ENCODE data around the gene ZNF853.
"Not testable (repeated sequence)": the region's sequence is repeated elsewhere in the genome, so short reads cannot be mapped to it uniquely, and the experiment has no call there.

ZNF853 gene

DNA sequence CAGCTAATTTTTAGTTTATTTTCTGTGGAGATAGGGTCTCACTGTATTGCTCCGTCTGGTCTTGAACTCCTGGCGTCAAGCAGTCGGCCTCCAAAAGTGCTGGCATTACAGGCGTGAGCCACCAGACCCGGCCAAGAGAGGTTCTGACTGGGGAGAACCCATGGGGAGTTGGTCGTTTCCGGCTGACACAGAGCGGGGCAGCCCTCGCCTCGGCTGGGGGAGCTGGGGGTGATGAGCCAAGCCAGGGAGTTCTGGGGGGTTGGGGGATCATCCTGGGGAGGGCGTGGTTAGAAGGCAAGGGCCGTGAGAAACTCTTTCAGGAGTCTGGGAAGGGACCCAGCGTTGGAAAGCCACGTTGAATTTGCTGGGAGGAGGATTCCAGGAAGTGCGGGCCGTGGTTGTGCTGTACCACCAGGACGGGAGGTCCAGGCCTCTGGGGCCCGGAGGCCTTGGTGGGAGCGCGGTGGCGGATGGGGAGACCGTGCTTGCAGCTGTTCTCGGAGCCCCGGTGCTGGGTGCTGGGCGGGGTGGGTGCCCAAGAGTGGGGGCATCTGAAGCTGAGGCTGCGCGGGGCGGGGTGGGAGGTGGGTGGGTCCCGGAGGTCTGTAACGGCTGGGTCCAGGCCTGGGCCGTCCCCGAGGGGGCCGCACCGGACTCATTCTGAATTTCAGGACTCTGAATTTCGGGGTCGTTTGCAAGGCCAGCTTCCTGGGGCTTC lies 8.4 kb upstream of the ZNF853 start:
- DNase-seq (ENCODE audit: low read depth in 2 of 2): no peak

DNA sequence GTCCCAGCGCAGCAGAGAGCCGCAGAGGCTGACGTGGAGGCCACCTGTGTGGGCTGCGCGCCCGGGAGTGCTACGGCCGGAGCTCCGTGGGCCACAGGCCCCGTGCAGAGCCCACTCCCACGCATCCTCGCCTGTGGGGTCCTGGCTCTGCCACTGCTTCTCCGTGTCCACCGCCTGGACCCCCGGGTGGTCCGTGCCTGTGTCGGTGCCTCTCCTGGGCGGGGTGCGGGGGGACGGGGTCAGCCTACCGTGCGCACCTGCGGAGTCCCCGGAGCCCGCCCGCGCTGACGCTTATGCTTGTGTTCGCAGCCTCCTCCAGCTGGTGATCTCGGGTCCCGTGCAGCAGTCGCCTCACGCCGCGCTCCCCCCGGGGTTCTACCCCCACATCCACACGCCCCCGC lies 7.8 kb upstream of the ZNF853 start:
- no peak for DNase-seq (ENCODE audit: low read depth in 2 of 2)

DNA sequence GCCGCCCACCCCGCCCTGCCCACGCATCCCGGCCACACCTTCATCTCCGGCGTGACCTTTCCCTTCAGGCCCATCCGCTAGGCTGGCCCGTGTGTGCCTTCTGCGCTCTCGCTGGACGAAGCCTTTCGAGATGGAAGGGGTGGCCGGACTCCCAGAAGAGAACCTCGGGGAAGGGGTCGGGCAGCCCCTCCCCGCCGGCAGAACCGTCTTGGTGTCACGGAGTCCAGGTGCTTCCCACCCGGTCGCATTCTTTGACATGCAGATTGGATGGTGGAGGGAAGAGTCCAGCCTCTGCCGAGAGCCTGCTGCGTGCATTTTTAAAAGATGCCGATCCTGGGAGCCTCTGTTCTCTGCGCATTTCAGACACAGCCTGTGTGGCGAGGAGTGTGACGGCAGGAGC lies 7.3 kb upstream of the ZNF853 start:
- DNase-seq (ENCODE audit: low read depth in 2 of 2): no peak

DNA sequence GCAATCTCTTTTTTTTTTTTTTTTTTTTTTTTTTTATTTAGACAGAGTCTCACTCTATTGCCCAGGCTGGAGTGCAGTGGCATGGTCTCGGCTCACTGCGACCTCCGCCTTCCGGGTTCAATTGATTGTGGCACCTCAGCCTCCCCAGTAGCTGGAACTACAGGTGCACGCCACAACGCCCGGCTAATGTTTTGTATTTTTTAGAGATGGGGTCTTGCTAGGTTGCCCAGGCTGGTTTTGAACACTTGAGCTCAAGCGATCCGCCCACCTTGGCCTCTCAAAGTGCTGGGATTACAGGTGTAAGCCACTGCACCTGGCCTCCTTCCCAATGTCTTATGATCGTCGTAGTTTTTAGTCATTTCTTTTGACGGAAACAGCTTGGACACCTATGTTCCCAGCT lies 6.6 kb upstream of the ZNF853 start:
- DNase-seq (ENCODE audit: low read depth in 2 of 2): no peak

DNA sequence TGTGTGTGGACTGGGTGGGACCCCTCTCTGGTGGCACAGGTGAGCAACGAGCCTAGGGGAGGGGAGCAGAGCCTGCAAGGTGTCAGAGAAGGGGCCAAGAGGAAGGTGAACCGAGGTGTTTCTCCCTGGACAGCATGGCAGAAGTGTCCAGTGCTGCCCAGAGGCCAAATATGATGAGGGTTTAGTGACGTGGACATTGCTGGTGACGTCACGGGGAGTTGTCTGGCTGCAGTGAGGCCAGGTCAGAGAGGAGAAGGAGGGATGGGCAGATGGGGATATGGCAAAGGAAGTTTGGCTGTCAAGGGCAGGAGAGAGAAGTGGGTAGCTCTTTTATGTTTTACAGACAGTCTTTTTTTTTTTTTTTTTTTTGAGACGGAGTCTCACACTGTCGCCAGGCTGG lies 2.6 kb upstream of the ZNF853 start:
- no peak for DNase-seq (ENCODE audit: low read depth in 2 of 2)

DNA sequence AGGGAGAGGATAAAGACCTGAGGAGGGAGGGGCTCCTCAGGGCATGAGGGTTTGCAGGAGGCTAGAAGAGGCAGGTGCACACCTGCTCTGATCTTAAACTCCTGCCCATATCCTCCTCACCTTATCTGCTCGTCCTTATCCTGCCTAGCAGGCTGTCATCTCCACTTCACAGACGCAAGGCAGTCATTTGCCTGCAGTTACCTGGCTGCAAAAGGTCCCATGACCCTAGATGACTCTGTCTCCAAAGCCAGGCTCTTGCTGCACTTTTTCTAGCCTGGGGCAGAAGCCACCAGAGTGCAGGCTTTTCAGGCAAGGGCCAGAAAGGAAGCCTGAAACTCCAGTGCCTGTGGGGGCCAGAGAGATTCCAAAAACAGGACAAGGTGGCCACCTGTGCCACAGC lies 1.7 kb upstream of the ZNF853 start:
- no peak for DNase-seq (ENCODE audit: low read depth in 2 of 2)

DNA sequence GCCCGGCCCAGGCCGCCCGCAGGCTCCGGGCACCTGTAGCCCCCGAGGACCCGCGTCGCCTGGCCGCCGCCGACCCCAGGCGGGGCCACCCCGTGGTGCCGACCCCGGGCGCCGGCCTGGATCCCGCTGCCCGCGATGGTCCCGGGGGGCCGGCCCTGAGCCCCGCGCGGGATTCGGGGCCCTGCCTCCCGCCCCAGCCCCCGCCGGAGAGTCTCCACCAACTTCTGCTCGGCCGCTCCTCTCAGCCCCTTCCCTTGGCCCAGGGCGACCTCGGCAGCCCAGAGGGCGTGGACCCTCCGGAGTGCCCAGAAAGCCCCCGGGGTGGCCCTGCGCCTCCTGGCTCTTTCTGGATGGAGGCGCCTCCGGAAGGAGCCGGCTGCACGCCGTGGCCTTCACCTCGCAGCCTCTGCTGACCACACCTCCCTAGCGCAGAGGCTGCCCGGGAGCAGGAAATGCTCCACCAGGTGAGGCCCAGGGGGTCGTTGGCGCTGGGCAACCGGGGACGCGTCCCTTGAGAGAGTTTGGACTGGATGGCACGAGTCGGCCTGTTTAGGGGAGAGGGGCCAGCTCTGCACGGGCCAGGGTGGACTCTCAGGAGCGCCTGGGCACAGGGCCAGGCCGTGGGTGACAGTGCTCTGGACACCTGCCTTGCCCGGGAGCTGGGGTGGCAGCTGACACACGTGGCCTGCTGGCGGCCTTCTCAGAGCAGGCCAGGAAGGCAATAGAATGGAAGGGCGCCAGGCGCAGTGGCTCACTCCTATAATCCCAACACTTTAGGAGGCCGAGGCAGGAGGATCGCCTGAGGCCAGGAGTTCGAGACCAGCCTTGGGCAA lies 529 bp downstream of the ZNF853 start:
- DNase-seq (ENCODE audit: low read depth in 2 of 2): no peak

DNA sequence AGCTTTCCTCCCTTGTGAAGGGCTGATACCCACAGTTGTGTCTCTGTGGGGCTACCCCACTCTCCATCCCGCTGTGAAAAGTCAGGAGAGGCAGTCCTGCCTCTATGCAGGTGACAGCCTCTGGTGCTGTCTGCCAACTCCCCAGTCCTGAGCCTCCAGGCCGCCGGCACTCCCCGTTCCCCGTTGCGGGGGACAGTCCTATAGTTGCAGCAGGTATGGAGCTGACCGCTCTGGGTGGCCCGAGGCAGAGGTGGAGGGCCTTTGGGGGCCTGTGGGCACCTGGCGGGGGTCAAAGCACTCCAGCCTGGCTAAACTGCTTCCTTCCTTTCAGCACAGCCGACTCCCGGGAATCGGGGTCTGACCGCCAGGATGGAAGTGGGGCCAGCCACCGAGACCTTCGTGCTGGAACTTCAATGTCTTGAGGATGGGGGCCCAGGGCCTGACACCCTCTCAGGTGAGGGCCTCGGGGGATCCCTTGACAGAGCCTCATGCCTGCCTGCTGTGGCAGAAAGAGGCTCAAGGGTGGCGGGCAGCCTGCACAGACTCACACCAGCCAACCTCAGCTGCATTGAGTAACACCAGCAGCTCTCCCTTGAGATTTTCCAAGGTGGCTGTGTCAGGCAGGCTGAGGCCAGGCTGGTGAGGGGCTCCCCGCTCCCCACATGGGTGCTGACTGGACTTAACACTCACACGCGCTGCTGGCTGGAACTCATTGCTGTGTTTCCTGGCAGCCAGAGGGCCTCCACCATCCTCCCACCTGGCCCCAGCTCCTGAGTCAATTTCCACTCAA lies 1.6 kb downstream of the ZNF853 start:
- DNase-seq (ENCODE audit: low read depth in 2 of 2): no peak

DNA sequence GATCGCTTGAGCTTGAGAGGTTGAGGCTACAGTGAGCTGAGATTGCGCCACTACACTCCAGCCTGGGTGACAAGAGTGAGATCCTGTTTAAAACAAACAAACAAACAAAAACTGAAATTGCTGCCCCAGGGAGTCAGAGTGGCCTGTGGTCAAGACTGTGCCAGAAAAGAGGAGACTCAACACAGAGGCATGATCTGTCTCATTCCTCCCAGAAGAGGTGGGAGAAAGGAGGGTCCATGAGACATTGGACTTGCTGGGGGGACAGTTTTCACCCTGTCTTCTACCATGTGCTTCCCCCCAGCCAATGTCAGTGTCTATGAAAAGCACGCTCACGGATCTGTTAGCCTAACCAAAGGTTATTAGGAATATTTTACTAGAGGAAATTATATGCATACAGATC lies 3.2 kb downstream of the ZNF853 start:
- no peak for DNase-seq (ENCODE audit: low read depth in 2 of 2)

DNA sequence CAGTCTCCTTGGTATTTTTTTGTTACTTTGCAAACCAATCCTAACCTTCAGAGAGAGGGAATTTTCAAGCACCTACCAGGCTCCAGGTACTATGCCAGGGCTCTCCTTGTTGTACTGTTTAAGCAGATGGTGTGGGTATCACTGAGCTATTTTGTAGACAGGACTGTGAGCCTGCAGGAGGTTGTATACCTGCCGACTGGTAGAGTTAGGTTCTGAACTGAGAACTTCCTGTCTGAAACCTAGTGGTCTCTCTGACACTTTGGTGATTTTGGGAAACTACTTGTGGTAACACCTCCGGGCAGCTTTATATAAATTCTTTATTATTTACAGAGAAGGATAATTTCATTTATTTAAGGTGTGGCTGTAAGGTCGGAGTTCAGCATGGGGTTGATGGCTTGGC lies 4.6 kb downstream of the ZNF853 start:
- no peak for DNase-seq (ENCODE audit: low read depth in 2 of 2)

DNA sequence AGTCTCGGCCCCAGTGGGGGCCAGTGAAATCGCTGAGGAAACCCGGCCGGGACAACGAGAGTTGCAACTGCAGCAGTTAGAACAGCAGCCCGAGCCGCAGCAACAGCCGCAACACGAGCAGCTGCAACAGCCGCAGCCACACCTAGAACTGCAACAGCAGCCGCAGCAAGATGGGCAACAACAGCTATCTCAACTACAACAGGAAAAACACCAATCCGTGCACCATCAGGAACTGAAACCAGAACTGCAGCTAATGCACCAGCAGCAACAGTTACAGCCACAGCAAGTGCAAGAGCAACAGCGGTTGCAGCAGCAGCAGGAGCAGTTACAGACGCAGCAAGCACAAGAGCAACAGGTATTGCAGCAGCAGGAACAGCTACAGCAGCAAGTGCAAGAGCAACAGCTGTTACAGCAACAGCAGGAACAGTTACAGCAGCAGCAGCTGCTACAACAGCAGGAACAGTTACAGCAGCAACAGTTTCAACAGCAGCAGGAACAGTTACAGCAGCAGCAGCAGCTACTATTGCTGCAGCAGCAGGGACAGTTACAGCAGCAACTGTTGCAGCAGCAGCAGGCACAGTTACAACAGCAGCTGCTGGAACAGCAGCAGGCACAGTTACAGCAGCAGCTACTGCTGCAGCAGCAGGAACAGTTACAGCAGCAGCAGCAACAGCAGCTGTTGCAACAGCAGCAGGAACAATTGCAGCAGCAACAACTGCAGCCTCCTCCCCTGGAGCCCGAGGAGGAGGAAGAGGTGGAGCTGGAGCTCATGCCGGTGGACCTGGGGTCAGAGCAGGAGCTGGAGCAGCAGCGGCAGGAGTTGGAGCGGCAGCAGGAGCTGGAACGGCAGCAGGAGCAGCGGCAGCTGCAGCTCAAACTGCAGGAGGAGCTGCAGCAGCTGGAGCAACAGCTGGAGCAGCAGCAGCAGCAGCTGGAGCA lies 6.1 kb downstream of the ZNF853 start:
- no peak for DNase-seq (ENCODE audit: low read depth in 2 of 2)

DNA sequence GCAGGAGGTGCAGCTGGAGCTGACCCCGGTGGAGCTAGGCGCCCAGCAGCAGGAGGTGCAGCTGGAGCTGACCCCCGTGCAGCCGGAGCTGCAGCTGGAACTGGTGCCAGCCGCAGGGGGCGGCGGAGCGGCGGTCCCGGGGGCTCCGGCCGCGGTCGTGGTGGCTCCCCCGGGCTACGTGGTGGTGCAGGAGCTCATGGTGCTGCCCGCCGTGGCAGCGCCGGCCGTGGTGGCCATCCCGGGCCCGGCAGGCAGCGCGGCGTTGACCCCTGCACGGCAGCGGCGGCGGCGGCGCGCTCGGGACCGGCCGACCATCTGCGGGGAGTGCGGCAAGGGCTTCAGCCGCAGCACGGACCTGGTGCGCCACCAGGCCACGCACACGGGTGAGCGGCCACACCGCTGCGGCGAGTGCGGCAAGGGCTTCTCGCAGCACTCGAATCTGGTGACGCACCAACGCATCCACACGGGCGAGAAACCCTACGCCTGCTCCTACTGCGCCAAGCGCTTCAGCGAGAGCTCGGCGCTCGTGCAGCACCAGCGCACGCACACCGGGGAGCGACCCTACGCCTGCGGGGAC lies 6.8 kb downstream of the ZNF853 start:
- DNase-seq (ENCODE audit: low read depth in 2 of 2): no peak

DNA sequence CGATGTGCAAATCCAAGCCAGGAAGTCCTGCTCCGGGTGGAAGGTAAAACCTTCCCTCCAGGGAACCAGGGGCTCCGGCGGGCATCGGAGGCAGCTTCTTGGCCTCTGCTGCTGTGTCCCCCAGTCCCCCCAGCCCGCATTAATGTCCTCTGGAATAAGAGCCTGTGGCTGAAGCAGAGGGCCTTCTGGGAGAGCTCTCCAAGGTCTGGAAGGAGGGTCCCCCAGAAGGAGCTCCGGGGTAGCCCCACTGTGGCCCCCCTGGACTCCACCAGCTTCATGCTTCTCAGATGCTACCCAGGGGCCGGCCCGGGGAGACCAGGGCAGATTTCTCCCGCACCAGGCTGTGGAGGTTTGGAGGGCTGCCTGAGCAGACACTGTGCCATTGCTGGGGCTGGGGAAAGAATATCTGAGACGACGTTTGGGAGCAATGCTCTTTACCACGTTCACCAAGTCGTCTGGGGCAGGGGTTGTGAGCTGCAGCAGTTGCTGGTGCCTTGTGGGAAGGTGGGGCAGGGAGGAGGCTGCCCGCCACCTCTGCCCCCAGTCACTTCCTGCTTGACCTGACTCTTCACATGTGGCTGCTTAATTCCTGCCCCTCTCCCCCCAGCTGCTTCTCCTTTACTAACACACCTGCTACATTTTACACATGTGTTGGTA lies 8.3 kb downstream of the ZNF853 start:
- DNase-seq (ENCODE audit: low read depth in 2 of 2): no peak

DNA sequence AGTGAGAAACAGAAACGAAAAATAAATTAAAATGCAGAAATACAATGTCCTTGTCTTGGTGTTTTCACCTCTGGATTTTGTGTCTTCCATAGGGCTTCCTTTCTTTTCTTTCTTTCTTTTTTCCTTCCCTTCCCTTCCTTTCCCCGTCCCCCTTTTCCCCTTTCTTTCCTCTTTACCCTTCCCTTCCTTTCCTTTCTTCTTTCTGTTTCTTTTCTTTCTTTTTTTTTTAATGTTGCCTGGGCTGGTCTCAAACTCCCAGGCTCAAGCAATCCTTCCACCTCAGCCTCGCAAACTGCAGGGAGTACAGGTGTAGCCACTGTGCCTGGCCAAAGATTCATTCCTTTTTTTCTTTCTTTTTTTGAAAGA lies 8.8 kb downstream of the ZNF853 start:
- no peak for DNase-seq (ENCODE audit: low read depth in 2 of 2)

DNA sequence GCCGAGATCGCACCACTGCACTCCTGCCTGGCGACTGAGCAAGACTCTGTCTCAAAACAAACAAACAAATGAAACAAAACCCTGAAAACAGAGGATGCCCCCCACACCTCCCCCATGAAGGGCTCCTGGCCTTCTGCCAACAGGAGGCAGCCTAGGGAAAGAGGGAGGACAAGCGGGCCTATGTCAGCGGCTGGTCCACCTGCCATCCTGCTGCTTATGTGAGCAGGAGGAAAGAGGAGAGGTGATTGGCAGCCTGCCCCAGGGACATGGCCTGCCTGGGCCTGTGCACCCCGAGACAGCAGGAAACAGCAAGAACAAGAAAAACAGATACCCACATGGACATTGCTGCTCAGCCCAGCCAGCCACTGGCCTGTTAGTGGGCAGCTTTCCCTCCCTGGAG lies 12.6 kb downstream of the ZNF853 start:
- DNase-seq (ENCODE audit: low read depth in 2 of 2): no peak

DNA sequence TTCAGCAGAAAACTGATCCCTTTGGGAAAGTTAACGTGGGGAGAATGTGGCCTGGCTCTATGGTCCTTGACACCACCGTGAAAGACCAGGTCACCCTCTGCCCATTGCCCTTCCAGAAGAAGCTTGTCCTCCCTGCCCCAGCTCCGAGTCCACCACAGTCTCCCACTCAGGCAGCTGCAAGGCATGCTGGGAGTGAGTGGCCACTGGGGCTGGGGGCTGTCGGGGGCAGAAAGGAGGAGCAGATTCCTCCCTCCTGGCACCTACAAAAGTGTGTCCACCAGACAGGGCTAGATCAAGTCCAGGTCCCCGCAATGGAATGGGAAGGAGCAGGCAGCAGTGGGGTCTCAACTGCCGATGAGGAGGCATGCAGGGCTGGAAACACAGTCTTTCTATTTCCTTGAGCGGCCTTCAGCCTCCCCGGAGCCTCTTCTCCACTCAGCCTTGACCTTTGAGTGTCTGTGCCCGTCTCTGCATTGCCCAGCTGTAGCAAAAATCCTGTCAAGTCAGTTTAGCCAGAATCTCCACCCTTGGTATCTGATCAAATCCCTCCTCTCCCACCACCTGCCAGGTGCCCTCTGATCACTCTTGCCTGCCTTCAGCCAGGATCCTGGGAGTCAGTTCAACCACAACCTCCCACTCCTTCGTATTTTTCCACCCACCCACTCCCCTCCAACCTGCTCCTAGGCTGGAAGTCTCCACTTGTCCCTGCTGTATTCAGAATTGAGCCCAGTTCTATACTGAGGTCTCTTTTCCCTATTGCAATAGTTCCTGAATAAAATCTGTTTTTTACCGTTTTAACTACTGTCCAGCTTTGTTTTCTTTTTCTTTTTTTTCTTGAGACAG lies 14.8 kb downstream of the ZNF853 start:
- DNase-seq (ENCODE audit: low read depth in 2 of 2): no peak

DNA sequence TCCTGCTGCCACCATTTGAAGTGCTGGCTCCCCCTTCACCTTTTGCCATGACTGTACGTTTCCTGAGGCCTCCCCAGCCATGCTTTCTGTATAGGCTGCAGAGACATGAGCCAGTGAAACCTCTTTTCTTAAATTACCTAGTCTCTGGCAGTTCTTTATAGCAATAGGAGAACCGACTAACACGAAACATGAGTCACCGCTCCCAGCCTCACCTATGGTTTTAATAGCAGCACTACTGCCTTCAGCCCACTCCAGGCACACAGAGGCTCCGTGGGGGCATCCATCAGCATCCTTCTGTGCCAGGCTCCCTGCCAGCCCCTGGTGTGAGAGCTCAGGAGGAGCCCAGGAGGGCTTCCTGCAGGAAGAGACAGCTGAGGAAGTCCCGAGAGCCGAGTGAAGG lies 16.2 kb downstream of the ZNF853 start:
- no peak for DNase-seq (ENCODE audit: low read depth in 2 of 2)

DNA sequence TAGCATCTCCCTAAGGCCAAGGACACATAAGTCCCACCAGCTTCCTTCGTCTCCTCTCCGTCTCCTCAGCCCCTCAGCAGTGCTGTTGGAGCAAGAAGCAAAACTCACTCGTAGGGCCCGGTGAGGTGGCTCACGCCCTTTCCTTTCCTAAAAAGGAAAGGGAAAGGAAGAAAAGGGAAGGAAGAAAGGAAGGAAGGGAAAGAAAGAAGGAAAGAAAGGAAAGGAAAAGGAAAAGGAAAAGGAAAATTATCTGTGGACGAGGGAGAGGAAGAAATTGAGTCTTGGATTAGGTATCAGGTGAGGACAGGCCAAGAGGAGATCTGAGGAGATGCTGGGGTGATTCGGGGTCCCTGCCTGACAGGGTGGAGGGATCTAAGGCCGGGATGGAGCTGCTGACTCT lies 18.6 kb downstream of the ZNF853 start:
- no peak for DNase-seq (ENCODE audit: low read depth in 2 of 2)

DNA sequence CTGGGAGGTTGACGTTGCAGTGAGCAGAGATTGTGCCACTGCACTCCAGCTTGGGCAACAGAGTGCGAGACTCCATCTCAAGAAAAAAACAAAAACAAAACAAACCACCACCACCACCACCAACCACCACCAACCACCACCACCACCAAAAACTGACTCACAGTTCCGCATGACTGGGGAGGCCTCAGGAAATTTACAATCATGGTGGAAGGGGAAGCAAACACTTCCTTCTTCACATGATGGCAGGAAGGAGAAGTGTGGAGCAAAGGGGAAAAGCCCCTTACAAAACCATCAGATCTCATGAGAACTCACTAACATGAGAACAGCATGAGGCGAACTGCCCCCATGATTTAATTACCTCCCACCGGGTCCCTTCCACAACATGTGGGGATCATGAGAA lies 19.6 kb downstream of the ZNF853 start:
- DNase-seq (ENCODE audit: low read depth in 2 of 2): not testable (repeated sequence)
